ENCODE data around the gene C16orf74. TPM values are rescaled to one million over a fixed set of nuclear protein-coding genes. Genes with fewer than 3 reads are reported as not detected.

C16orf74 gene
- total and polyA plus RNA-seq, 3 donors from 2014 or later, result 3.8 to 6.0 (median 4.3) TPM

DNA sequence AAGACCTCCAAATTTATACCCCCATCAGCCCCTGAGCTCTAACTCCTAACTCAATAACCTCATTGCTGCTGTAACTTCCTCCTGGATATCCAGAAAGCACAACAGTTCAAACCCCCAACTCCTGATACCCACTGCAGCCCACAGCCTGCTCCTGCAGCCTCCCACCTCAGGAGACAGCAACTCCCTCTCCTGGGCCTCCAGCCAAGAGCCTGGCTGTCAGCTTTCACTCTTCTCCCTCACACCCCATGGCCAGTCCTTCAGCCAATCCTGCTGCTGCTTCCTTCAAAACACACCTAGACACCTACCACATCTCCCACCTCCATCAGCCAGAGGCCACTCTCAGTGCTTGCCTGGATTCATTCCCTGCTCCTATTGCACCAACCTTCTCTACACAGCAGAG lies 67.5 kb downstream of the C16orf74 start:
- no peaks in the 10 kb centered on the region for H3K9me3 ChIP-seq
- TF ChIP-seq POLR2A (IDR thresholded peaks at IDR 0.05), result no peak
- TF ChIP-seq, protein P1, sequence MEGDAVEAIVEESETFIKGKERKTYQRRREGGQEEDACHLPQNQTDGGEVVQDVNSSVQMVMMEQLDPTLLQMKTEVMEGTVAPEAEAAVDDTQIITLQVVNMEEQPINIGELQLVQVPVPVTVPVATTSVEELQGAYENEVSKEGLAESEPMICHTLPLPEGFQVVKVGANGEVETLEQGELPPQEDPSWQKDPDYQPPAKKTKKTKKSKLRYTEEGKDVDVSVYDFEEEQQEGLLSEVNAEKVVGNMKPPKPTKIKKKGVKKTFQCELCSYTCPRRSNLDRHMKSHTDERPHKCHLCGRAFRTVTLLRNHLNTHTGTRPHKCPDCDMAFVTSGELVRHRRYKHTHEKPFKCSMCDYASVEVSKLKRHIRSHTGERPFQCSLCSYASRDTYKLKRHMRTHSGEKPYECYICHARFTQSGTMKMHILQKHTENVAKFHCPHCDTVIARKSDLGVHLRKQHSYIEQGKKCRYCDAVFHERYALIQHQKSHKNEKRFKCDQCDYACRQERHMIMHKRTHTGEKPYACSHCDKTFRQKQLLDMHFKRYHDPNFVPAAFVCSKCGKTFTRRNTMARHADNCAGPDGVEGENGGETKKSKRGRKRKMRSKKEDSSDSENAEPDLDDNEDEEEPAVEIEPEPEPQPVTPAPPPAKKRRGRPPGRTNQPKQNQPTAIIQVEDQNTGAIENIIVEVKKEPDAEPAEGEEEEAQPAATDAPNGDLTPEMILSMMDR (IDR thresholded peaks at IDR 0.05), result no peak
- H3K27me3 ChIP-seq, result no peaks in the 10 kb centered on the region
- no peak overlapping the region for H3K4me3 ChIP-seq
- intact Hi-C loops (cut with DNase I; ENCODE audit: low total_unique reads), result no loop called here
- peak; percentile 51 for DNase-seq
- H3K27ac ChIP-seq, result no peak overlapping the region
- H3K4me1 ChIP-seq, result no peaks in the 10 kb centered on the region
- no peaks in the 10 kb centered on the region for H3K36me3 ChIP-seq (ENCODE audit: low read depth, missing control alignments)

DNA sequence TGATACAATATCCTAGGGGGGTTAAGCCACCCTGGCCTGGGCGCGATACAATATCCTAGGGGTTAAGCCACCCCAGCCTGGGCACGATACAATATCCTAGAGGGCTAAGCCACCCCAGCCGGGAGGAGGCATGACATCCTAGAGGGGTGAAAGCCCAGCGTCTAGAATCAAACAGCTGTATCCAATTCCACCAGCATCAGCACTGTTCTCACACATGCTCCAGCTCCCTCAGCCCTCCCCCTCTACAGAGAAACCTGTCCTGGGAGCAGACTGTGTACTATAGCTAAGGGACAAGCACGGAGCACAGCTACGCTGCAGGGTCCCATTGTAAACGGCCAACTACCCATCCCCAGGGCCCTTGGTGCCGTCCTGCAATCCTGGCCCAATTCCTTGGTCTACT lies 68.4 kb downstream of the C16orf74 start:
- H3K36me3 ChIP-seq (ENCODE audit: low read depth, missing control alignments), result no peaks in the 10 kb centered on the region
- WGBS, 2 donors, result 82 to 90% methylated on average over 8 to 9 of the region's 9 CpGs
- TF ChIP-seq, protein P1 (IDR thresholded peaks at IDR 0.05), result no peak
- no peak for TF ChIP-seq POLR2A (IDR thresholded peaks at IDR 0.05)
- no peaks in the 10 kb centered on the region for H3K9me3 ChIP-seq
- DNase-seq, result no peak
- intact Hi-C loops (cut with DNase I; ENCODE audit: low total_unique reads), result no loop called here
- H3K27me3 ChIP-seq, result no peaks in the 10 kb centered on the region
- H3K4me1 ChIP-seq, result no peaks in the 10 kb centered on the region
- no peak overlapping the region for H3K27ac ChIP-seq
- no peak overlapping the region for H3K4me3 ChIP-seq

DNA sequence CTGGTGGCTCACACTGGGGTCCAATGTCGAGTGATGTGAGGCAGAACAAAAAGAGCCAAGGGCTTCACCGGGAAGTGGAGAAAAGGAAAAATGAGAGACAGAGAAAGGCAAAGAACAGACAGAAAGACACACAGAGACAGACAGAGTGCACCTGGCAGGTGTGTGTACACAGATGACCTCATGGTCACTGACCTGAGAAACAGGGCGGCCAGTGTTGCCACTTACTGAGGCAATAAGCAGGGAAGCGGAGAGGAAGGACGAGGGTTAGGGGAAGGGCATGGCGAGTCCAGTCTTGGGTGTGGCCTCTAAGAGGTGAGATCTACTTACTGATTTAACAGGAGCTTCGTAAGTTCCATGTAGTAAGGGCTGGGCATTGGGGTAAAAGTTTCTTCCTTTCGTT lies 69.6 kb downstream of the C16orf74 start:
- Histone ChIP-seq H3K36me3 (ENCODE audit: low read depth, missing control alignments) (no peaks in the 10 kb centered on the region), H3K27ac (no peak overlapping the region), H3K27me3 (no peaks in the 10 kb centered on the region), H3K9me3 (no peaks in the 10 kb centered on the region), H3K4me1 (no peaks in the 10 kb centered on the region), H3K4me3 (no peak overlapping the region)
- TF ChIP-seq, protein P1 (IDR thresholded peaks at IDR 0.05), result no peak
- no peak for TF ChIP-seq POLR2A (IDR thresholded peaks at IDR 0.05)
- intact Hi-C loops (cut with DNase I; ENCODE audit: low total_unique reads), result no loop called here
- WGBS, 2 donors, result 90 to 91% methylated on average over 8 of the region's 8 CpGs
- no peak for DNase-seq

DNA sequence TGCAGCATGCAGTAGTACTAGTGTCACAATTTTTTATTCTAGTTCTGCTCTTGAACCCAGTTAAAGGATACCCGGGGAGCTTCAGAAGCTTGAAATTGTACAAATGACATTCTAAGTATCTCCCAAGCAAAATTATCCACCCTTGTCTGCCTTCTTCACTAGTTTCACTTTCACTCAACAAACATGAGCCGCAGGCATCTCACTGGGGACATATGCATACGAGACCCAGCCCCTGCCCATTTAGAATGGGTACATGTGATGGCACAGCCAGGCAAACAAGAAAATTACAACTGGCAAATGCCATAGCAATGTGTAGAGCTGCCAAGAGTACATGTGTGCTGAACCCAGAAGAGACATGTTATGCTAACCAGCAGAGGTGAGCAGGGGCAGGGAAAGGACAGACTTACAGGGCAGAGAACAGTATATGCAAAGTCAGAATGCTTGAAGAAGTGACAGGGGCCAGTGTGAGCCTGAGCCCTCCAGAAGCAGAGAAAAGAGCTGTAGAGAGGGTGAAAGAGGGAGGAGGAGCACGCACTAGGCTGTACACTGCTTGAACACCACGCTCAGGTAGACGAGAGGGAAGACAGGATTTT lies 70.4 kb downstream of the C16orf74 start:
- H3K4me3 ChIP-seq, result no peak overlapping the region
- DNase-seq, result no peak
- H3K9me3 ChIP-seq, result no peaks in the 10 kb centered on the region
- peaks cover under 1% of the 10 kb centered on the region for H3K4me1 ChIP-seq
- no peaks in the 10 kb centered on the region for H3K27me3 ChIP-seq
- no peaks in the 10 kb centered on the region for H3K36me3 ChIP-seq (ENCODE audit: low read depth, missing control alignments)
- no peak overlapping the region for H3K27ac ChIP-seq
- TF ChIP-seq POLR2A (IDR thresholded peaks at IDR 0.05), result no peak
- TF ChIP-seq, protein P1 (IDR thresholded peaks at IDR 0.05), result no peak
- intact Hi-C loops (cut with DNase I; ENCODE audit: low total_unique reads), result no loop called here
- 92 to 97% methylated on average over 6 of the region's 6 CpGs for WGBS, 2 donors

DNA sequence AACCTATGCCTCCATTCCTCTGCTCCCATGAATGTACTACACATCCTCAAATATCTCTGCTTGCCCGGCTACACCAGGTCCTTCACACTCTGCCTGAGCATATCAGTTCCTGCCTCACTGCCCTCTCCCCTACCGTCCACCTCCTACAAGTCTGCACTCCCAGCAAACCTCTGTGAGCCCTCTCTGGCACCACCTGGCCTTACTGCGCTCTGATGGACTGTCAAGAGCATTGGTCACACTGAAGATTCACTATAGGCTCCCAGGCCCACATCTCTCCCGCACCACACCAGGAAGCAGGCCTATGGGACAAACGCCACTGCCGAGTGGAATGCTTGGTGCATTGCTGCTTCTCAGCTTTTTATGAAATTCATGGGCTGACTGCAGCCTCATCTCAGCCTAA lies 71.0 kb downstream of the C16orf74 start:
- no peaks in the 10 kb centered on the region for H3K27me3 ChIP-seq
- intact Hi-C loops (cut with DNase I; ENCODE audit: low total_unique reads), result no loop called here
- no peaks in the 10 kb centered on the region for H3K9me3 ChIP-seq
- no peaks in the 10 kb centered on the region for H3K36me3 ChIP-seq (ENCODE audit: low read depth, missing control alignments)
- WGBS, 2 donors, result 91 to 93% methylated on average over 6 of the region's 6 CpGs
- DNase-seq, result no peak
- H3K27ac ChIP-seq, result no peak overlapping the region
- TF ChIP-seq, protein P1 (IDR thresholded peaks at IDR 0.05), result no peak
- no peak for TF ChIP-seq POLR2A (IDR thresholded peaks at IDR 0.05)
- H3K4me3 ChIP-seq, result no peak overlapping the region
- peaks cover 6% of the 10 kb centered on the region for H3K4me1 ChIP-seq
